ENCODE data around the gene LPA.
A peak's percentile ranks its signal among the peaks of the same experiment; 100 is the strongest.
"Not testable (repeated sequence)": the region's sequence is repeated elsewhere in the genome, so short reads cannot be mapped to it uniquely, and the experiment has no call there.

Gene LPA

DNA sequence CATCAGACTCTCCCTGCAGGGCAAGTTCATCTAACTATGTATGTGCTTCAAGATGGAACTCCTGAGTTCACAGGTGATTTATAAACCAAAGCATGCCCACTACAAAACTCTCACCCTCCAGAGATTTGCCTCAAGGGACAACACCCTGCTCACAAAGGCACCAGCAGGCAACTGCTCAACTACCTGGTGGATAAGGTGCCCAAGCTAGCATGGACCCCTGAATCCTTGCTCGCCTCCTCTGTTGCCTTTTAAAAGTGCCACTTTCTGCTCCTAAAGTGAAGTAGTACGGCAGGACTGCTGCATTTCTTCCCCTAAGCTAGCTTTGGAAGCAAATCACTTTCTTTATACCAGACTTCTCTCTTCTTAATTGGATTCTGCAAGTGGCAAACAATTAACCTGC, 1.2 kb downstream of the LPA start:
- no peak for DNase-seq

DNA sequence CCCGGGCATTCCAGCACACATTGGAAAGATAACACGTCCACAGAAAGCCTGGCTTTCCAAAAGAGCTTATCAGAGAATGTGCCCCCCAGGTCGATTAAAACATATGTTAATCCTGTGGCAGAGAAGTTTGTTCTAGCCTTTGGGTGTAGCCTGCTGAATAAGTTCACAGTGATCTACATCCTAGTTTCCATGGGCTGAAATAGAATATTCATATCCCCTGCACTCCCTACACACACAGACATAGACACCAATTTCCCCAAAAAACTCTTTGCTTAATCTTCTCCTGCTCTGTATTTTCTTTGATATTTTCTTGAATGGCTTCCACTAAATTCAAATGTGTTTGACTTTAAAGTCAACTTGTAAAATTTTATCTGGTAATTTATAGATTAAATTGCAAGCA, 1.6 kb downstream of the LPA start:
- no peak for DNase-seq

DNA sequence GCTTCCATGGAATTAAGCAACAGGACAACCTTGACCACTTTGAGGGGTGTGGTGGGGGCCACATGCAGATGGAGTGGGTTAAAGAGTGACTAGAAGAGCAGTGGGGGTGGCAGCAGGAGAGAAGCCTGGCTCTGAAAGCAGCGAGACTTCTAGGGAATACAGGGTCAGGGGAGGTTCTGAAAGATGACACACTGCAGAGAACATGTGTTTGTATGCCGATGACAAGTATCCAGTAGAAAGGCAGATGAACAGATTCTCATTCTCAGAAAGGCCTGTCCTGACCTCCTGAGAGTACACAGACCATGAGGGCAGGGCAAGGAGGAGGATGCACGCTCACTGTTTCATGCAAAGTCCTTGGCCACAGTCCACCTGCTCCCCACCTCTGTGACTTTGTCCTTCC, 2.9 kb downstream of the LPA start:
- DNase-seq, result no peak

DNA sequence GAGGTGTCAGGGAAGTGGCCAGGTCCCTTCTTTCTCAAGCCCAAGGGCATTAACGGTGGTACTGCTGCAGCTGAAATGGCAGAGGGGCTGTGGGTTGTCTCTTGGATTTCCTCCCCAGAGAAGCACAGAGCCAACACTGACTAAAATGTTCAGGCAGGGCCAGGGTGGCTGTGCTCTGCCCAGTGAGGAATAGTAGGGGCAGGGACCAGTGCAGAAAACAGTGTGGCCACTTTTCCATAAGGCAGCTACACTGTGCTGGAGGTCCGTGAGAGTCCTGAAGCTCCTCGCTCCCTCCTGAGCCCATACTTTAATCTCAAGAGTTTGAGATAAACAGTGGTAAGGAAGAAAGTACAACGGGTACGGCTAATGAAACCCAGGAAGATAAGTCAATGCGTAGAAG, 4.5 kb downstream of the LPA start:
- no peak for DNase-seq

DNA sequence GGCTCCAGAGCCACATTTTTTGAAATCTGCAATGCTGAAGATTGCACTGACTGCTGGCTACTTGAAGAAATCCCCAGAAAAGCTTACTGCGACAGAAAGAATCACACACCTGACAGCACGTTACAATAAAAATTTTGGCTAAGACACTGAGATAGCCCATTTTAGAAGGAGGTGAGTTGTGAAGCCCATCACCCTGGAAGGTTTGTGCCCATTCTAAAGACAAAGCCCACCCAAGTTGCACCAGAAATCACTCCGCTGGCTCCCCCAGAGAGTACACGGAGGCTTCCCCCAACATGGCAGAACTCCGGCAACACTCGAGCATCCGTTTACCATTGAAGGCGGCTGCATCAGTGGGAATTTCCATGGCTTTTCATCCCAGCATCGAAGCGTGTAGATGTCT, 29.4 kb downstream of the LPA start:
- DNase-seq, result no peak

DNA sequence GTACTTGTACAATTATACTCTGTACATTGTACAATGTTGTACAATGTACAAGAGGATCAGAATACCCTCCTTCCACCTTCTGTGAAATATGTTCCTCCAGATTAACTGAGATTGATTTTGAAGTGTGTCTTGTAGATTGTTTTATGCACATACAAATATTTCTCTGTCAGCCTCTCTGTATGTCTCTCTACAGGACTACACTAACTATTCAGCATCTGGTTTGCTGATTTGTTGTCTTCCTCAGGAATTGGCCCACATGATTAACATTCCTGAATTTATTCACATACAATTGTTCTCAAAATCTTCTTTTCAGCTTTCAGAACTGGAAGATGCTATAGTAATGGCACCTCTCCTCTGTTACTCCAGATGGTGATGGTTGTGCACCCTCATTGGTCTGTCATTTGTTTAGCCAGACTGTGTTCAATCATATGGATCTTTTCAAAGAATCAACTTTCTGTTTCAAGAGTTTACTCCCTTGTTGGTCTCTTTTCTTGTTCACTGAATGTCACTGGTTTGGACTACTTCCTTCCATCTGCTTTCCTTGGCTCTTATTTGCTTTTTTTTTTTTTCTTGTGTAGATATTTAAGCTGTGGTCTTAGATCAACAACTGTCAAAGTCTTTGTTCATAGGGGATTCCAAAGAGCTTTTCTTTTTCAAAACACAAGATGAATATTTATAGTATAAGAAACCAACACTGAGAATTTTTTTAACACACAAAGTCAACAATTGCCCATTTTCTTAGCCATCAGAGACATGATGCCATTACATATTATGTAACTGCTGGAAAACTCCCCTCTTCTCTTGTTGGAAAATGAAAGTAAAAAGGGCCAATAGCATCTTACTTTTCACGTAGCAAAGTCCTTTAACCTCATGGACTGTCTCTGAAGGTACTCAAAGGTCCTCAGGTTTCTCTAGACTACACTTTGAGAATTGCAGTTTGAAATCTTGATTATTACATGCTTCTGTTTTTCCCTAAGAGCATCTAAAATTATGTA, 67.9 kb downstream of the LPA start:
- DNase-seq, result no peak

DNA sequence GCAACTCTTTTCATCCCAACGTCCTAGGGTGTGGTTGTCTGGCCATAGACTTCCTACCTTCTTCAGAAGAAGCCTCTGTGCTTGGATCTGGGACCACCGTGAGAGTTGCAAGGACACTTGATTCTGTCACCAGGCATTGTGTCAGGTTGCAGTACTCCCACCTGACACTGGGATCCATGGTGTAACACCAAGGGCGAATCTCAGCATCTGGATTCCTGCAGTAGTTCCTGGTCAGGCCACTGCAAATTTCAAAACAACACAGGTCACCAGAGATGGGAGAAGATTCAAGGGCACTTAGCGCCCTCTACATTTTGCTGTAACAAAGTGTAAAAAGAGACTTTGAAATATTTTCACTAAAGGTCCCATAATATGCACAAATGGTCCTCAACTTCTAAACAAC, 68.8 kb downstream of the LPA start:
- not testable (repeated sequence) for DNase-seq

DNA sequence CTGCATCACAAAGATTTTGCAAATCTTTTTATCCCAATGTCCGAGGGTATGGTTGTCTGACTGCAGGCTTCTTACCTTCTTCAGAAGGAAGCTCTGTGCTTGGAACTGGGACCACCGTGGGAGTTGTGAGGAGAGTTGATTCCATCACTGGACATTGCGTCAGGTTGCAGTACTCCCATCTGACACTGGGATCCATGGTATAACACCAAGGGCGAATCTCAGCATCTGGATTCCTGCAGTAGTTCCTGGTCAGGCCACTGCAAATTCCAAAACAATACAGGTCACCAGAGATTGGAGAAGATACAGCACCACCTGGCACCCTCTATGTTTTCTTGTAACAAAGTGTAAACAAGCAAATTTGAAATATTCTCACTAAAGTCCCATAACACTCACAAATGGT, 77.7 kb downstream of the LPA start:
- no peak for DNase-seq

DNA sequence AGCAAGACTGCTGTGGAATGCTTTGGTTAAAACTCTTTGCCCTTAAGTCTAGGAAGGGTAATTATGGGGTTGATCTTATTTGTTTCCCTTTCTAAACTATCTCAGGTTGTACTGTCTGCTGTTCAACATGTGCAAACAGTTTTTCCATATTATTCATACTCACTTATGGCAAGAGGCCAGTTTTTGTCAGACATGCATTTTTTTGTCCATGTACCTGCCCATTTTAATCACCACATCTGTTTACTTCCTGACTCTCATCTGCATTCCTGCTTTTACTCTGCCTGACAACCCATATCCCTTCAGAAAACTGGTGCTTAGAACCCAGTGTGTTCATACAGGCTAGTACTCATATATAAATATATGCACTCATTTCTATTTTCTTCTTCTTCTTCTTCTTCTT, 80.3 kb downstream of the LPA start:
- DNase-seq, result no peak

DNA sequence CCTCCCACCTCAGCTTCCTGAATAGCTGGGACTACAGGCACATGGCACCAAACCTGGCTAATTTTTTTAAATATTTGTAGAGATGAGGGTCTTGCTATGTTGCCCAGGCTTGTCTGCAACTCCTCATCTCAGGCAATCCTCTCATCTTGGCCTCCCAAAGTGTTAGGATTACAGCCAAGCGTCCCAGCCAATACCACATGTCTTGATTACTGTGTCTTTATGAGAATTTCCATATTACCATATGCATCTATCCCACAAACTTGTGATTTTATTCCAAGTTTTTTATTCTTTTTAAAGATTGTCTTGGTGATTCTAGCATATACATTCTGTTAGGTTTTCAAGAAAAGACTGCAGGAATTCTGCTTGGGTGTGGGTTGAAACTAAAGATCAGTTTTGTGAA, 82.7 kb downstream of the LPA start:
- DNase-seq, result no peak

DNA sequence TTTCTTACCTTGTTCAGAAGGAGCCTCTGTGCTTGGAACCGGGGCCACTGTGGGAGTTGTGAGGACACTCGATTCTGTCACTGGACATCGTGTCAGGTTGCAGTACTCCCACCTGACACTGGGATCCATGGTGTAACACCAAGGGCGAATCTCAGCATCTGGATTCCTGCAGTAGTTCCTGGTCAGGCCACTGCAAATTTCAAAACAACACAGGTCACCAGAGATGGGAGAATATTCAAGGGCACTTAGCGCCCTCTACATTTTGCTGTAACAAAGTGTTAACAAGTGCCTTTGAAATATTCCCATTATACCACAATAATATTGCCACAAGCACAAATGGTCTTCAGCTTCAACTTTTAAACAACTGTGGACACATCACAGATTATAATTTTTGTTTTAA, 85.6 kb downstream of the LPA start:
- not testable (repeated sequence) for DNase-seq

DNA sequence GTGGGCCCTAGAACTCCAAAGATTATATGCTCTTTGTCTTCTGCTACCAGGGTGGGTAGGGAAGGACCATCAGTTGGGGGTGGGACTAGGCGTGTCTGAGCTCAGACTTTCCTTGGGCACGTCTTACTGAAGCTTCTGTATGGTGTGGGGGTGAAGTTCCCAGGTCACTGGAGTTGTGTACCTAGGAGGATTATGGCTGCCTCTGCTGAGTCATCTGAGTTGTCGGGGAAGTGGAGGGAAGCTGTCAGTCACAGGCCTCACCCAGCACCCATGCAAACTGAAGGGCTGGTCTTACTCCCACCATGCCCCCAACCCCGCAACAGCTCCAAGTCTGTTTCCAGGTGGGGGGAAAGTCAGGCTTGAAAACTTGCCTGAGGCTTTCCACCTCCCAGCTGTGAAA, 90.1 kb downstream of the LPA start:
- no peak for DNase-seq

DNA sequence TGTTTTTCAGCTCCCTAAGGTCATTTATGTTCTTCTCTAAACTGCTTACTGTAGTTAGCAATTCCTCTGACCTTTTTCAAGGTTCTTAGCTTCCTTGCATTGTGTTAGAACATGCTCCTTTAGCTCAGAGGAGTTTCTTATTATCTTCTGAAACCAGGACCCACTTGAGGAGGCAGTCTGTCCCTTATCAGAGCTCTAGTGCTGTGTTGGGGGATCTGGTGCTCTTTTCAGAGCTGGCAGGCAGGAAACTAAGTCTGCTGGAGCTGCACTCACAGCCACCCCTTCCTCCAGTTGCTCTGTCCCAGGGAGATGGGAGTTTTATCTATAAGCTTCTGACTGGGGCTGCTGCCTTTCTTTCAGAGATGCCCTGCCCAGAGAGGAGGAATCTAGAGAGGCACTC, 92.9 kb downstream of the LPA start:
- not testable (repeated sequence) for DNase-seq

DNA sequence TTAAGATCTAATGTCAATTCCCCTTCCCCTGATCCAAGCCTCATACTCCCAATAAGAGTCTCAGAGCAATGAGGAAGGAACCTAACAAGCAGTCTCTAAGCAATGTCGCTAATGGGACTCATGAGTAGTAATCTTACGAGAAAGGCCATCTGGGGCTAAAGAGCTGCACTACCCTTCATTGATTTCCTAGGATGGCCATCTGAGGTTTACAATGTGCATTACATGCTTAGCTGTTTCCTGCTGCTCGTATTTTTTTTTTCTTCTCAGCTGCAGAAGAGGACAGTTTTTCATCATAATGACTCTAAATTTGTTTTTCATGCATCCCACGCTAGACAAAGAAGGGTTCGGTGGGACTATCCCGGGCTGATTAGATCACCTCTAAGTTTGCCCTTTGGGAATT, 119.3 kb downstream of the LPA start:
- no peak for DNase-seq

DNA sequence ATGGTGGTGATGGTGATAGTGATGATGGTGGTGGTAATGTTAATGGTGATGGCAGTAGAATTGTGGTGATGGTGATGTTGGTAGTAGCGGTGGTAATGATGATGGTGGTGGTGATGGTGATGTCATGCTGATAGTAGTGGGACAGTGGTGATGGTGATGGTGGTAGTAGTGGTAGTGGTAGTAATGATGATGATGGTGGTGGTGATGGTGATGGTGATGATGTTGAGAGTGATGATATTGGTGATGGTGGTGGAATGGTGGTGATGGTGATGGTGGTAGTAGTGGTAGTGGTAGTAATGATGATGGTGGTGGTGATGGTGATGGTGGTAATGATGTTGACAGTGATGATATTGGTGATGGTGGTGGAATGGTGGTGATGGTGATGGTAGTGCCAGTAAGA, 128.8 kb downstream of the LPA start:
- DNase-seq, result no peak

DNA sequence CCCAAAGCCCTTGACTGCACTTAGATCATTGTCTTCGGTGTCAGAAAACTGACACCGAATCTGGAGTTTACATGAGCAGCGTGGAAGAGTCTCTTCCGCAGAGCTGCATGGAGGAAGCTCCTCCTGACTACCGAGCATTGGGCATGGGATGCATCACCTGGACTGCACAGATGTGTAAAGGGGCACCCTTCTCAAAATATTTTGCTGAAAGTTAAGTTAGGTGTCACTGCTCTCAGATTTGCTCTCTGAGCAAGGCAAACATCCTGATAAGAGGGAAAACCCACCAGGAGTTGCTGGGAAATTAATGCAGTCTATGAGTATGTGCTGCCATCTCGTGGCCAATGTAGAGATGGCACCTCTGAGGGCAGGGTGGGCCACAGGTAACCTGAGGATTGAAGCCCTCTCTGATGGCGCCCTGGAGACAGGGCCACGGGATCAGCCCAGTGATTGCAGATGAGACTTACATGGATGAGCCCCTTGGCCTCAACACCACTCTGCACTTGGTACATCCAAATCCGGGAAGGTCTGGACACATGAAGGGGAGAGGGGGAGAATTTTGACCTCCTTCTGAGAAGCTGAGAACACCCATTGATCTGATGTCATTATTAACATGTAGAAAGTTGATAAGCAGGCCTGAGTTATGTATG, 129.9 kb downstream of the LPA start:
- no peak for DNase-seq

DNA sequence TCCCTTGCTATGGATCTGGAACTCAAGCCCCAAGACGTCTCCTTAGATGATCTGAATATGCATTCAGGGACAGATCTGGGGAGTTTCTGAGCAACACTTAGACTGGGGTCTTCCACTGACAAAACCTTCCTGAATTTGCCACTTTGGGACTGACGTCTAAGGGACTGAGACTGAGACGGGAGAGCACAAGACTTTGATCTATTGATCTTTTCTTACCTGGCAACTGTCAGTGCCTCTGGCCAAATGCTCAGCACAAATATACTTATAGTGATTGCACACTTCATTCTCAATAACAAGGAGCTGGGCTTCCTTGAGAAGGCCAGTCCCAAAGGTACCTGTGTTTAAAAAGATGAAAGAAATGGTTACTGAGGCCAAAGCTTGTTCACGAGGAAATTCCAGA, 131.8 kb downstream of the LPA start:
- DNase-seq, result no peak

DNA sequence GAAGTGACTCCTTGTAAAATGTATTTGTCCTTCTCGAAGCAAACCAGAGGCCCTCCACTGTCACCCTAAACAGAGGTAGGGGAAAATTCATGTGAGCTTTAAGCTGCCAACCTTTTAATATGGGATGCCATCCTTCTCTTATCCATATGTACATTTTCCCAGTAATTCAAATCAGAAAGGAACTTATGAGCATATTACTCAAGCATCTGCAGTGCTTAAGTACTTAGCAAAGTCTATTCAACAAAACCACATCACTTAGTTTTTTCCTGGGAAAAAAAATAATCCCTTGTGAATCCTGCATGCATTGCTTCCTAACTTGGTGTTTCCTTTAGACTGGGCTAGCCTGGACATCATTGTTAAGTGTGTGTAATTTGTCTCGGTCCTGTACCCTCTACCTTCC, 132.2 kb downstream of the LPA start:
- DNase-seq, result no peak

DNA sequence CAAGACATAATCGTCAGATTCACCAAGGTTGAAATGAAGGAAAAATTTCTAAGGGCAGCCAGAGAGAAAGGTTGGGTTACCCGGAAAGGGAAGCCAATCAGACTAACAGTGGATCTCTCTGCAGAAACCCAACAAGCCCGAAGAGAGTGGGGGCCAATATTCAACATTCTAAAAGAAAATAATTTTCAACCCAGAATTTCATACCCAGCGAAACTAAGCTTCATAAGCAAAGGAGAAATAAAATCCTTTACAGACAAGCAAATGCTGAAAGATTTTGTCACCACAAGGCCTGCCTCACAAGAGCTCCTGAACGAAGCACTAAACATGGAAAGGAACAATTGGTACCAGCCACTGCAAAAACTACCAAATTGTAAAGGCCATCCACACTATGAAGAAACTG, 134.6 kb downstream of the LPA start:
- not testable (repeated sequence) for DNase-seq

DNA sequence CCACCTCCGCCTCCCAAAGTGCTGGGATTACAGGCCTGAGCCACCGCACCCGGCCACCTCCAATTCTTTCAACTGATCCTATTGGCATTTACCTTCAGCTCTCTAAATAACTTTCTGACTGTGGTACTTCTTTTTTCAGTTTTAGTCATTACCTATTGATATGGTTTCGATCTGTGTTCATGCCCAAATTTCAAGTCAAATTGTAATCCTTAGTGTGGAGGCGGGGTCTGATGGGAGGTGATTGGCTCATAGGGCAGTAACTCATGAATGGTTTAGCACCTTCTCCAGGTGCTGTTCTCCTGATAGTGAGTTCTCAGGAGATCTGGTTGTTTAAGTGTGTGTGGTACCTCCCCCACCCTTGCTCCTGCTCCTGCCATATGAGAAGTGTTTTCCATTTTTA, 140.9 kb downstream of the LPA start:
- DNase-seq, result no peak

DNA sequence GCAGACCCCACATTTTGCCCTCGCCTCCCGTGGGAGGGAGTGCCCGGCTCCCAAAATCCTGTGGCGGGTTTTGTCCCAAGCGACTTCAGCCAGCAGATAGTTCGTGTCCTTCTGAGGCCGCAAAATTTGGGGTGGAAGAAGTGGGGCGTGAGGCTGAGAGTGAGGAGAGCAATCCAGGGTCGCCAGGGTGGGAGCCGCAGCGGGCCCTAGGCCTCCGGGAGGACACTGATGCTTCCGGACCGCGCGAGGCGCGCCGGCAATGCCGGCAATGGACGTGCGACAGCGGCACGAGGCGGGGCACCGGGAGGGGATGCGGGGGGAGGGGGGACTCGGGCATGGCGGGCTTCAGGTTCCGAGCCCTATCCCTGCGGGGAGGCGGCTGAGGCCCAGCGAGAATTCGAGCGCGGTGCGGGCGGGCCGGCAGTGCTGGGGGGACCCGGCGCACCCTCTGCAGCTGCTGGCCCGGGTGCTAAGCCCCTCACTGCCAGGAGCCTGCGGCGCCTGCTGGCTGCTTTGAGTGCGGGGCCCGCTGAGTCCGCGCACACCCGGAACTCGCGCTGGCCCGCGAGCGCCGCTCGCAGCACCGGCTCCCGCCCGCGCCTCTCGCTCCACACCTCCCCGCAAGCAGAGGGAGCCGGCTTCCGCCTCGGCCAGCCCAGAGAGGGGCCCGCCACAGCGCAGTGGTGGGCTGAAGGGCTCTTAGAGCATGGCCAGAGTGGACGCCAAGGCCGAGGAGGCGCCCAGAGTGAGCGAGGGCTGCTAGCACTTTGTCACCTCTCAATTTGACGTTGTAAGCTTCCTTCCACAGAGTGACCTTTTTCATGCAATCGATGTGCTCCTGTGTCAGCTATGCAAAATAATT, 143.8 kb downstream of the LPA start:
- DNase-seq, result peak in 1 of 2 experiments; percentile 32

DNA sequence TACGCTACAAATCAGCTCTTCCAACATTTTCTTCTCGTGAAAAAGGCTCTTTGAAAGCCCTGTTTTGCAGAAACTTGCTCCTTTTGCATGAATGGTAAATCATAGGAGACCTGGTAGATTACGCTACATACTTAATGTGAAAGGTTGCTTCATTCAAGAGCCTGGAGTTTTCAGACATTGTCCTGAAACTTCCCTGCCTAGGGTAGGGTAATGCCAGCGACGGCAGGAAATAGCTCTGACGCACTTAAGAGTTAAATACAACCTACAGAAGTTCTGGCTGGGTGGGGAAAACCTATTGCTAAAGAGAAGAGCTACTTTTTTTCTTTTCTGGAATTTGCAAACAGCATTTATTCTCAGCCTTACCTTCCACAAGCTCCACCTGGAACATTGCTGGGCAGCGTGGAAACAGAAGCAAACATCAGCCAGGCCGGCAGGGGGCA, 144.5 kb downstream of the LPA start:
- DNase-seq, result peak in 1 of 2 experiments; percentile 44

DNA sequence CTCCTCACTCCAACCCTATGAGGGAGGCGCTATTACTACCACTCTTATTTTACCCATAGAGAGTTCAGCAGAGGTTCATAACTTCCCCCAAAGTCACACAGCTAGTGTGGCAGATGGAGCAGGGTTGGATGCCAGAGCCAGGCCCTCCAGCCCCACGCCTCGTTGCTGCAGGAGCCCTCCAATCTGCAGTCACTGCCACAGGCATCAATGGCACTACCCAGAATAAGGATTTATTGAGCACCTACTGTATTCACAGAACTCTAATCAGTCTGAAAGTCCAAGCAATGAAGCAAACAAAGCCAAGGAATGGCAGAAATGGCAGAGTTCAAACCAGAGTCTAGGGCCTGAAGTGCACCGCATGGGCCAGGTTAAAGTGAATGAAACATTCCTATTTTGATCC, 144.9 kb downstream of the LPA start:
- DNase-seq, result no peak

Data from AML-193 (cell line).